CD8-positive, alpha-beta memory T cell (primary cell): ENCODE data around the gene PWWP2B. TPM values are rescaled to one million over a fixed set of nuclear protein-coding genes. Genes with fewer than 3 reads are reported as not detected.

Experiments
- CTCF ChIA-PET: fragments of 350-600 bp; sonication (Branson Sonifier 250); formaldehyde crosslinking; loops from one replicate; lab custom pipeline; 2021; ENCODE audit warnings: antibody characterized with exemption; lab: Charles Lee
- POLR2A ChIA-PET: fragments of 350-600 bp; sonication (Branson Sonifier 250); formaldehyde crosslinking; loops from one replicate; lab custom pipeline; 2021; ENCODE audit warnings: antibody characterized with exemption; lab: Charles Lee
- DNase-seq, 5 donors: peaks; one replicate each; pipeline versions ENCODE4 v3.0.0 to v3.0.0-alpha.2; 2020 to 2022; ENCODE audit warnings: mixed read lengths in 1 of 5
- H3K27ac ChIP-seq: one replicate; pipeline ENCODE4 v1.7.0; 2013; ENCODE audit warnings: low read depth, mild to moderate bottlenecking, low read length, moderate library complexity
- H3K27me3 ChIP-seq: 2 replicates; pipeline ENCODE4 v1.7.0; 2013; ENCODE audit warnings: low read length, mild to moderate bottlenecking; ENCODE audit not compliant: insufficient read depth, poor library complexity, severe bottlenecking
- H3K36me3 ChIP-seq: 2 replicates; pipeline ENCODE4 v1.7.0; 2013; ENCODE audit warnings: mild to moderate bottlenecking, low read length, moderate library complexity; ENCODE audit not compliant: insufficient read depth
- H3K4me1 ChIP-seq: 2 replicates; pipeline ENCODE4 v1.7.0; 2013; ENCODE audit warnings: mild to moderate bottlenecking, low read length, moderate library complexity; ENCODE audit not compliant: insufficient read depth
- H3K4me3 ChIP-seq: 2 replicates; pipeline ENCODE4 v1.7.0; 2013; ENCODE audit warnings: mild to moderate bottlenecking, low read length
- H3K9me3 ChIP-seq: 2 replicates; pipeline ENCODE4 v1.7.0; 2013; ENCODE audit warnings: mild to moderate bottlenecking, low read length
- H3K27ac Mint-ChIP-seq, 8 donors: one replicate each; pipeline ENCODE4 v1.8.0; 2020 to 2021; ENCODE audit warnings: mixed read lengths in 8 of 8, mild to moderate bottlenecking in 6 of 8, inconsistent platforms in 3 of 8, moderate library complexity in 3 of 8
- H3K27me3 Mint-ChIP-seq, 2 donors: one replicate each; pipeline ENCODE4 v1.8.0; 2020 to 2021; ENCODE audit warnings: mixed read lengths in 2 of 2, mild to moderate bottlenecking in 1 of 2, moderate library complexity in 1 of 2
- H3K36me3 Mint-ChIP-seq, 3 donors: one replicate each; pipeline ENCODE4 v1.8.0; 2020 to 2021; ENCODE audit warnings: mixed read lengths in 3 of 3, inconsistent platforms in 1 of 3, mild to moderate bottlenecking in 1 of 3
- H3K4me1 Mint-ChIP-seq, 3 donors: one replicate each; pipeline ENCODE4 v1.8.0; 2020 to 2021; ENCODE audit warnings: mixed read lengths in 3 of 3, inconsistent platforms in 1 of 3, mild to moderate bottlenecking in 1 of 3
- H3K4me3 Mint-ChIP-seq, 7 donors: one replicate each; pipeline ENCODE4 v1.8.0; 2020 to 2021; ENCODE audit warnings: mixed read lengths in 7 of 7, mild to moderate bottlenecking in 6 of 7, moderate library complexity in 4 of 7, inconsistent platforms in 2 of 7
- H3K9me3 Mint-ChIP-seq, 5 donors: one replicate each; pipeline ENCODE4 v1.8.0; 2020 to 2022; ENCODE audit warnings: mixed read lengths in 5 of 5, mild to moderate bottlenecking in 3 of 5, moderate library complexity in 2 of 5, inconsistent platforms in 1 of 5
- polyA plus RNA-seq: library from polyadenylated mRNA; unstranded; fragments of 300-500 nt; fragmentation: Illumina TruSeq; gene quantifications from one replicate; pipeline ENCODE4 v1.2.3, GENCODE V29; 2021
- total RNA-seq, 2 experiments: library from RNA; stranded (reverse); gene quantifications; one replicate each; pipeline ENCODE4 v1.2.3, GENCODE V29; 2021

The PWWP2B gene
- total and polyA plus RNA-seq, 3 experiments from 2014 or later: 3.1 to 4.4 (median 3.7) TPM

DNA sequence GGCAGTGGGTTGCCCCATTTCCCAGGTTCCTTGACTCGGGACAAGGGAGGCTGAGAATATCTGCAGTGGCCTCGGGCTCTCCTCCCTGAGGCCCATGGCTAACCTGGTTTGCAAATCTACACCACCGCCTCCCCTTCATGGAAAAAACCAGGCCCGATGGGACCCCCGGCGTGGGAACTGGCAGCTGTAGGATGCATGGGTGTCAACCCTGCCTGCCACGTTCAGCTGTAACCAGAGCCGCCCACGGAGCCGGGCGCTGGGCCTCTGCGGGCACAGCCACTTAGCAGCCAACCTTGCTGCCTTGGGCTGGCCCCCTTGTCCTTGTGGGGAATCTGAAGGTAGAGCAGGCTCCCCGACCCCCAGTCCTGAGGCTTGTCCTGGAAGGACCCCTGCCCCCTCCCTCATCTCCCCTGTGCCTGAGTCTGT is 1.6 kb downstream of the PWWP2B start:
- H3K4me1 ChIP-seq: peaks cover 17% of the 10 kb centered on the region
- Mint-ChIP-seq H3K27ac (peak overlapping the region in 4 of 8 donors; percentile 24 to 47 (median 34)), H3K9me3 (no peaks in the 10 kb centered on the region), H3K36me3 (peaks cover 0 to 5% (median 0%) of the 10 kb centered on the region in 3 donors), H3K4me3 (peak overlapping the region; percentile 80 to 90 (median 88)), H3K27me3 (no peaks in the 10 kb centered on the region), H3K4me1 (peaks cover 0 to 41% (median 11%) of the 10 kb centered on the region in 3 donors)
- no peak overlapping the region for H3K4me3 ChIP-seq
- ChIA-PET POLR2A (interaction anchor here (2.3 kb wide), 1 partner anchor 48 kb away, joined by 15 read pairs; no protein-coding TSS in a partner anchor), CTCF (interaction anchor here (4.0 kb wide), 1 partner anchor 48 kb away, joined by 17 read pairs; no protein-coding TSS in a partner anchor)
- no peaks in the 10 kb centered on the region for H3K27me3 ChIP-seq
- no peak overlapping the region for H3K27ac ChIP-seq
- no peaks in the 10 kb centered on the region for H3K36me3 ChIP-seq
- no peak for DNase-seq
- H3K9me3 ChIP-seq: no peaks in the 10 kb centered on the region

DNA sequence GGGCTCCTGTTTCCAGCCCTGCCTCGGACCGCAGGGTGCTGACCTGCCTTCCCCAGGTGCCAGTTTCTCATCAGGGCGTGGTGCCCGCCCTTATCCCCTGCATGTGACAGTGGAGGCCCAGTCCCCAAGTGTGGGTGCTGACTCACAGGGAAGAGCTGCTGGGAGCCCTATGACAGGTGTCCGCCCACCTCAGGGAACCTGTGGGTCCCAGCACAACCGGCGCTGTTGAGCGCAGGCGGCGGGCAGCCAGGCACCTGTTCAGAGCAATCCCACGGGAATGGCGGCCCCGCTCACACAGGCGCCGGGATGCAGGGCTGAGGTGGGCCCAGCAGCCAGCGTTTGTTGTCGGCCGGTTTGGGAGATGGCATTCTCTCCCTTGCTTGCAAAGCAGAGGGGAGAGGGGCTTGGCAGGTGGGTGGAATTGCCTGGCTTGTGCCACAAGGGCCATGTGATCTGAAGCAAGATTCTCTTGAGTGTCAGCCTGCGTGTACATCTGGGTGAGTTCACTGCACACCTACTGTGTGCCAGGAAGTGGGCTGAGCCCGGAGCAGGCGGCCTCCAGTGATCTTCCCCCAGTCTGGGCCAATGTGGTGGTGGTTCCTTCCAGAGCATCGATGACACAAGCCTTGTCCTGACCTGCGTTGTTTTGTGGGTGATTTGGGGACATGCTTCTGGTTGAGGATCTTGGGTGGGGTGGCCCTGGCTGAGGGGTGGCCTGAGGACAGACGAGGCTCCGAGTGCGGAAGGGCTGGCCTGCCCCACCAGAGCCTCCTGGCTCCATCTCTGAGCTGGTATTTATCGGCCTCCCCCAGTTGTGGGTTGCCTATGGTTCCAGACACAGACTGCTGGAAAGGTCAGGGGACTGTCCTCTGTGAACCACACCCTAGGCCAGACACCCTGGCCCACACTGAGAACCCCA is 2.4 kb downstream of the PWWP2B start:
- H3K27me3 Mint-ChIP-seq: no peaks in the 10 kb centered on the region
- ChIA-PET POLR2A (interaction anchor here (0.6 kb wide), 1 partner anchor 48 kb away, joined by 3 read pairs; no protein-coding TSS in a partner anchor), CTCF (interaction anchor here (4.0 kb wide), 1 partner anchor 47 kb away, joined by 17 read pairs; no protein-coding TSS in a partner anchor)
- Histone ChIP-seq H3K36me3 (no peaks in the 10 kb centered on the region), H3K27me3 (no peaks in the 10 kb centered on the region), H3K27ac (no peak overlapping the region), H3K4me1 (peaks cover 17% of the 10 kb centered on the region), H3K4me3 (no peak overlapping the region), H3K9me3 (no peaks in the 10 kb centered on the region)
- H3K27ac Mint-ChIP-seq: peak overlapping the region in 6 of 8 donors; percentile 24 to 82 (median 44)
- H3K4me1 Mint-ChIP-seq: peaks cover 0 to 41% (median 11%) of the 10 kb centered on the region in 3 donors
- H3K9me3 Mint-ChIP-seq: no peaks in the 10 kb centered on the region
- no peak for DNase-seq
- peaks cover 0 to 7% (median 0%) of the 10 kb centered on the region in 3 donors for H3K36me3 Mint-ChIP-seq
- peak overlapping the region in 6 of 7 donors; percentile 45 to 87 (median 68) for H3K4me3 Mint-ChIP-seq

DNA sequence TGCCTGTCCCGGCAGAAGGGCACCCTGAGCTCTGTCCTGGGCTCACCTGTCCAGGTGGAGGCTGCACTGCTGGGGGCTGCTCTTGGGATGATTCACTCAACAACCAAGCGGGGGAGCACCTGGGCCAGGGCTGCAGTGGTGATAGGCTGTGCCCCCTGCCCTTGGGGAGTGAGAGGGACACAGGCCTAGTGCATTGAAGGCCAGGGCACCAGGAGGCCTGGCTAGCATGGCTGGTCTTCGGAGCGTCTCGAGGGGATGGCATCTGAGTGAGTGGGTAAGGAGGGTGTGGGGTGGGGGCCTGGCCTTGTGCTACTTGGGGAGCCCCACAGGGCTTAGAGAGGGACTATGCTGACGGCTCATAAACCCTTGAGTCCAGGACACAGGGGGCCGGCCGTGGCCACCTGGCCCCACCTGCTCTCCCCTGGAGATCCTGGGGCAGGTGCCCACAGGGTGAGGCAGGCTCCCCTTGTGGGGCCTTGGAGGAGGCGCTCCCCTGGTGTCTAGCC is 3.1 kb downstream of the PWWP2B start:
- Histone ChIP-seq H3K27ac (no peak overlapping the region), H3K27me3 (no peaks in the 10 kb centered on the region), H3K4me3 (no peak overlapping the region), H3K4me1 (peaks cover 17% of the 10 kb centered on the region), H3K9me3 (no peaks in the 10 kb centered on the region), H3K36me3 (no peaks in the 10 kb centered on the region)
- Mint-ChIP-seq H3K9me3 (no peaks in the 10 kb centered on the region), H3K27me3 (no peaks in the 10 kb centered on the region), H3K27ac (peak overlapping the region in 2 of 8 donors; percentile 46 to 60), H3K4me1 (peaks cover 0 to 35% (median 11%) of the 10 kb centered on the region in 3 donors), H3K36me3 (peaks cover 0 to 8% (median 0%) of the 10 kb centered on the region in 3 donors), H3K4me3 (peak overlapping the region in 3 of 7 donors; percentile 15 to 56 (median 44))
- ChIA-PET POLR2A (no interaction called here), CTCF (interaction anchor here (4.0 kb wide), 1 partner anchor 46 kb away, joined by 17 read pairs; no protein-coding TSS in a partner anchor)
- no peak for DNase-seq

DNA sequence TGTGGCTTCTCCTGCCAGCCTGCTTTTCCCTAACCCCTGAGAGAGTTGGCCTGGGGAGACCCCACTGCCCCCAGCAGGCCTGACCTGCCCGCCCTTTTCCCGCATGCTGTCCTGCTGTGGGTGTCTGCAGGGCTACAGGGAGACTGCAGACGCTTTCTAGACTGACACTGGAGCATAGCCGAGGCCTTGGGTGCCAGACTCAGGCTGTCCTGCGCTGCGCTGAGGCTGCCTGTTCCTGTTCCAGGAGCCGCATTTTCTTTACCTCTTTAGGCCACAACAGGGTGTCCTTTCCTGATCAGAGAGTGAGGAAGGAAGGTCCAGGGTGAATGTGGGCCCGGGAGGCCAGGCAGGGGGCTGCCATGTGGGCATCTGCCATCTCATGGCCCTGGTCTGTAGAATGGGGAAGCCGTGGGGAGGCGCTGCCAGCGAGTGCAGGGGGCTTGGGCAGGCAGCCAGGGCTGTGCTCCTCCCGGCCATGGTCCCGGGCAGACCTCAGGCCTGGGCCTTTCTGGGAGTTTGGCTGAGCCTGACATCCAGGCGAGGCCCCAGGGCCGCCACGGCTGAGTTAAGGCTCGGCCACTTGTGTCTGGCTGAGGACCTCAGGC is 3.6 kb downstream of the PWWP2B start:
- H3K9me3 ChIP-seq: no peaks in the 10 kb centered on the region
- Mint-ChIP-seq H3K36me3 (peaks cover 0 to 11% (median 0%) of the 10 kb centered on the region in 3 donors), H3K4me1 (peaks cover 0 to 31% (median 11%) of the 10 kb centered on the region in 3 donors), H3K4me3 (peak overlapping the region in 2 of 7 donors; percentile 44 to 45), H3K27ac (peak overlapping the region in 2 of 8 donors; percentile 22 to 60), H3K9me3 (no peaks in the 10 kb centered on the region), H3K27me3 (no peaks in the 10 kb centered on the region)
- no peak for DNase-seq
- no peak overlapping the region for H3K27ac ChIP-seq
- no peak overlapping the region for H3K4me3 ChIP-seq
- POLR2A ChIA-PET: no interaction called here
- no peaks in the 10 kb centered on the region for H3K36me3 ChIP-seq
- no peaks in the 10 kb centered on the region for H3K27me3 ChIP-seq
- CTCF ChIA-PET: interaction anchor here (4.0 kb wide), 1 partner anchor 46 kb away, joined by 17 read pairs; no protein-coding TSS in a partner anchor
- peaks cover 17% of the 10 kb centered on the region for H3K4me1 ChIP-seq

DNA sequence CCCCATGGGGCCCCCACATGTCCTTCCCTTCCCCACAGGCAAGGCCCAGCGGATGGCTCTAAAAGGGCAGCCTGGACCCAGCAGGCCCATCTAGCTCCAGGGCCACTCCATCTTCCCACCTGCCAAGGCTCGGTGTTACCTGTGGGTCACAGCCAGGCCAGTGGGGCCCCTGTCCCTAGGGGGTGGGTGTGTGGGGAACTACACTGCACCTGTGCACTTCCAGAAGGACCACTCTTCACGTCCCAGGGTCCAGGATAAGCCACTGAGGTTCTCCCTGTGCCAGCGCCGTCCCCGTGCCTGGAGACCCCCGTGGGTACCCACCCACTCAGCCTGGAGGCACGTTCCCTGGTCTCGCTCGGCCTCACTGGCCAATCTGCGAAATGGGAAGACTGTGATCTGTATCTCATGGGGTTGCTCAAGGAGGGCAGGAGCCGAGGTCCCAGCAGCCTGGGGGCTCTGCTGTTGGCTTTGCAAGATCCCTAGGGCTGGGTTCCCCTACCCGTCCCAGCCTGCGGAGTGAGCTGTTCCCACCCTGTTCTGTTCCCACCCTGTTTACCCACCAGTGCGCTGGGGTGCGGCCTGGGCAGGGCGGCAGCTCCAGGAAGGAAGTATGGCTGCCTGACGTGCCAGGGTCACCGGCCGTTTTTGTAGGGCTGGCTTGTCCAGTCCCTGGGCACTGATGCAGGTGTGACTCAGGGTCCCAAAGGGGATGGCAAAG is 4.6 kb downstream of the PWWP2B start:
- Histone ChIP-seq H3K27me3 (no peaks in the 10 kb centered on the region), H3K4me1 (peaks cover 17% of the 10 kb centered on the region), H3K27ac (no peak overlapping the region), H3K4me3 (no peak overlapping the region), H3K9me3 (no peaks in the 10 kb centered on the region), H3K36me3 (no peaks in the 10 kb centered on the region)
- peak overlapping the region in 1 of 7 donors; percentile 68 for H3K4me3 Mint-ChIP-seq
- CTCF ChIA-PET: no interaction called here
- no peak for DNase-seq
- no peaks in the 10 kb centered on the region for H3K27me3 Mint-ChIP-seq
- no peaks in the 10 kb centered on the region for H3K9me3 Mint-ChIP-seq
- H3K36me3 Mint-ChIP-seq: peaks cover 0 to 18% (median 2%) of the 10 kb centered on the region in 3 donors
- H3K27ac Mint-ChIP-seq: peak overlapping the region in 1 of 8 donors; percentile 39
- peaks cover 0 to 31% (median 11%) of the 10 kb centered on the region in 3 donors for H3K4me1 Mint-ChIP-seq
- POLR2A ChIA-PET: no interaction called here

DNA sequence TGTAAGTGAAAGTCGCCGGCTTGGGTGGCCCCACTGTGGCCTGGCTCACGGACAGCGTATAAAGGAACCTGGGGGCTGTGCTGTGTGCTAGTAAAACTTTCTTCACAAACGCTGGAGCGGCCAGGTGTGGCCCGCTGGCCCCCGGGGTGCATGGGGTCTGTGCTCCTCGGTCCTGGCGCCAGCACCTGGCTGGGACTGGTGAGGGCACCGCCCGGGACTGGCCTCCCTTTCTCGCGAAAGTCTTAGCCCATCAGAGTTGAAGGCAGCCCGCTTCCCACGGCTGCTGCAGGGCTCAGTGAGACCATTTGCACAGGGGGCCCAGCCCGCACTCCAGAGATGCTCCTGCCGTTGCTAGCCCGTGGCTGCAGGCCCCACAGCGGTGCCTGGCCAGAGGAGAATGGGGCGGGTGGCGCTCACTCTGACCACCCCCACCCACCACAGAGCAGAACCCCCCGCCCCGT is 5.8 kb downstream of the PWWP2B start:
- no peak overlapping the region for H3K4me3 ChIP-seq
- Mint-ChIP-seq H3K4me3 (no peak overlapping the region), H3K36me3 (peaks cover 0 to 21% (median 2%) of the 10 kb centered on the region in 3 donors), H3K27me3 (no peaks in the 10 kb centered on the region), H3K9me3 (no peaks in the 10 kb centered on the region), H3K4me1 (peaks cover 0 to 31% (median 12%) of the 10 kb centered on the region in 3 donors), H3K27ac (no peak overlapping the region)
- H3K4me1 ChIP-seq: peaks cover 17% of the 10 kb centered on the region
- no peaks in the 10 kb centered on the region for H3K36me3 ChIP-seq
- POLR2A ChIA-PET: no interaction called here
- CTCF ChIA-PET: no interaction called here
- H3K9me3 ChIP-seq: no peaks in the 10 kb centered on the region
- H3K27ac ChIP-seq: no peak overlapping the region
- no peaks in the 10 kb centered on the region for H3K27me3 ChIP-seq
- no peak for DNase-seq

DNA sequence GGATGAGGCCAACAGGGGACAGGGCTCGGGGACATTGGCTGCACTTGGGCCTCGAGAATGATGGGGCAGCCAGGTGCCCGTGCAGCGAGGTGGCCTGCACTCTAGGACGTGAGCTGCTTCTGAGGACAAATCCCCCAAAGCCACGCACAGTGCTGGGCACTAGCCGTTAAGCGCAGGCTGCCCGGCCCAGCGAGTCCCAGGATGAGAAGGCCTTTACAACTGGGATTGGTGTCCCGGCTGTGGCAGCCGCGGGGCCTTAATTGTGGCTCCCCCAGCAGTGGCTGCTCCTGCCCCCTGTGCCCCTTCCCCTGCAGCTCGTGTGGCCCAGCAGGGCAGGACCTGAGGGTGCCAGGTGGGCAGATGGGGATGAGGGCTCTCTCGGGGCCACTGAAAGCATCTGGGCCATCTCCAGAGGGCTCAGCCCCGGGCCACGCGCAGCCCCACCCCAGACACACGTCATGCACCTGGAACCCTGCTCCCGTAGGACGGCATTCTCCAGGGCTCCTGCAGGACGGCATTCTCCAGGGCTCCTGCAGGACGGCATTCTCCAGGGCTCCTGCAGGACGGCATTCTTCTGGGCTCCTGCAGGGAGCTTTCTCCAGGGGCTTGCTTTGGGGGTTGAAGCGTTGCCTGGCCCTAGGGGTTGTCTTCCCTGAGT is 6.6 kb downstream of the PWWP2B start:
- no peaks in the 10 kb centered on the region for H3K27me3 Mint-ChIP-seq
- Histone ChIP-seq H3K4me3 (no peak overlapping the region), H3K4me1 (peaks cover 12% of the 10 kb centered on the region), H3K36me3 (no peaks in the 10 kb centered on the region), H3K9me3 (no peaks in the 10 kb centered on the region), H3K27me3 (no peaks in the 10 kb centered on the region), H3K27ac (no peak overlapping the region)
- ChIA-PET POLR2A (no interaction called here), CTCF (no interaction called here)
- H3K4me1 Mint-ChIP-seq: peaks cover 0 to 32% (median 13%) of the 10 kb centered on the region in 3 donors
- DNase-seq: no peak
- peaks cover 0 to 22% (median 2%) of the 10 kb centered on the region in 3 donors for H3K36me3 Mint-ChIP-seq
- no peak overlapping the region for H3K27ac Mint-ChIP-seq
- no peaks in the 10 kb centered on the region for H3K9me3 Mint-ChIP-seq
- H3K4me3 Mint-ChIP-seq: peak overlapping the region in 1 of 7 donors; percentile 49
